Natural killer cell (primary cell): ENCODE data around the gene PGP. TPM values are rescaled to one million over a fixed set of nuclear protein-coding genes. Genes with fewer than 3 reads are reported as not detected.

Experiments
- ATAC-seq, 3 donors: fragments of 150-1000 bp in 2 of 3; fragments of 200-7000 bp in 1 of 3; cut with Tn5 transposase; 1 replicate in 1 of 3; 2 replicates in 2 of 3; pipeline ENCODE4 v1.10.0; 2021; ENCODE audit warnings: mild to moderate bottlenecking in 2 of 3, moderate library complexity in 2 of 3
- DNase-seq, 2 donors: peaks; one replicate each; pipeline versions ENCODE4 v3.0.0 to v3.0.0-alpha.2; 2013 to 2021; ENCODE audit warnings: mixed read lengths in 1 of 2
- H3K27ac ChIP-seq: one replicate; pipeline ENCODE4 v1.5.1; 2013; ENCODE audit warnings: mild to moderate bottlenecking, low read length
- H3K27me3 ChIP-seq: one replicate; pipeline ENCODE4 v1.6.1; 2013; ENCODE audit warnings: low read length; ENCODE audit not compliant: control insufficient read depth, insufficient read depth
- H3K36me3 ChIP-seq: one replicate; pipeline ENCODE4 v1.6.1; 2013; ENCODE audit warnings: low read length; ENCODE audit not compliant: control insufficient read depth, insufficient read depth
- H3K4me1 ChIP-seq: one replicate; pipeline ENCODE4 v1.6.1; 2013; ENCODE audit warnings: low read length; ENCODE audit not compliant: control insufficient read depth, insufficient read depth
- H3K4me3 ChIP-seq: one replicate; pipeline ENCODE4 v1.5.1; 2013; ENCODE audit warnings: low read length
- H3K9me3 ChIP-seq: one replicate; pipeline ENCODE4 v1.6.1; 2013; ENCODE audit warnings: low read length; ENCODE audit not compliant: control insufficient read depth, insufficient read depth
- H3K27ac Mint-ChIP-seq, 2 donors: one replicate each; pipeline ENCODE4 v1.8.0; 2022; ENCODE audit warnings: mild to moderate bottlenecking in 2 of 2, mixed read lengths in 2 of 2, moderate library complexity in 1 of 2
- H3K27me3 Mint-ChIP-seq, 2 donors: one replicate each; pipeline ENCODE4 v1.8.0; 2022; ENCODE audit warnings: low read depth in 2 of 2, mixed read lengths in 2 of 2
- H3K36me3 Mint-ChIP-seq: one replicate; pipeline ENCODE4 v1.8.0; 2022; ENCODE audit warnings: mixed read lengths
- H3K4me1 Mint-ChIP-seq, 2 donors: one replicate each; pipeline ENCODE4 v1.8.0; 2022; ENCODE audit warnings: mixed read lengths in 2 of 2
- H3K4me3 Mint-ChIP-seq: one replicate; pipeline ENCODE4 v1.8.0; 2022; ENCODE audit warnings: mild to moderate bottlenecking, moderate library complexity, mixed read lengths
- H3K9me3 Mint-ChIP-seq, 2 donors: one replicate each; pipeline ENCODE4 v1.8.0; 2022; ENCODE audit warnings: mixed read lengths in 2 of 2
- CTCF ChIP-seq: fragments of 200-600 bp; IDR thresholded peaks from one replicate; pipeline ENCODE4 v1.8.0; 2022; ENCODE audit warnings: antibody characterized with exemption
- WGBS: methylation state at CpG from one replicate; pipeline ENCODE4 v1.1.7; 2013; ENCODE audit warnings: missing lambda C conversion rate; ENCODE audit not compliant: insufficient coverage; 5-methylcytosine and 5-hydroxymethylcytosine counted together
- intact Hi-C: fragments of 100-400 bp; cut with micrococcal nuclease; formaldehyde crosslinking; loops from one replicate; pipeline ENCODE4 v1.14.2; 2022
- total RNA-seq, 4 donors: library from RNA; stranded (reverse); fragments of 120-200 nt in 1 of 4; gene quantifications; one replicate each; pipeline versions ENCODE4 v1.2.3 to v1.2.4, GENCODE V29; 2013 to 2022

PGP gene
- total RNA-seq, 3 donors from 2014 or later (not counting 1 experiment from before 2014, with no cell fraction given), result 9.7 to 12.8 (median 12.4) TPM

GRCh38 chr16:2207872-2208271, 6.8 kb downstream of the PGP start:
- no peaks in the 10 kb centered on the region for H3K9me3 Mint-ChIP-seq
- Histone ChIP-seq H3K4me3 (no peak overlapping the region), H3K4me1 (peaks cover 28% of the 10 kb centered on the region), H3K9me3 (no peaks in the 10 kb centered on the region), H3K27ac (no peak overlapping the region), H3K27me3 (no peaks in the 10 kb centered on the region), H3K36me3 (peaks cover 31% of the 10 kb centered on the region)
- H3K27ac Mint-ChIP-seq, result peak overlapping the region in 1 of 2 donors; percentile 76
- no peaks in the 10 kb centered on the region for H3K27me3 Mint-ChIP-seq
- DNase-seq (no peak), ATAC-seq (no peak)
- no peaks in the 10 kb centered on the region for H3K36me3 Mint-ChIP-seq
- H3K4me1 Mint-ChIP-seq, result peaks cover 19 to 36% of the 10 kb centered on the region in 2 donors
- TF ChIP-seq CTCF, result no peak
- H3K4me3 Mint-ChIP-seq, result peak overlapping the region; percentile 67
- intact Hi-C loops, result no loop called here
- 94% methylated on average over 9 of the region's 9 CpGs for WGBS

GRCh38 chr16:2206780-2207433, 7.7 kb downstream of the PGP start:
- TF ChIP-seq CTCF, result no peak
- H3K9me3 ChIP-seq, result no peaks in the 10 kb centered on the region
- H3K36me3 ChIP-seq, result peaks cover 26% of the 10 kb centered on the region
- peak overlapping the region; percentile 80 to 88 for H3K27ac Mint-ChIP-seq
- H3K27me3 ChIP-seq, result no peaks in the 10 kb centered on the region
- H3K36me3 Mint-ChIP-seq, result no peaks in the 10 kb centered on the region
- H3K4me1 Mint-ChIP-seq, result peaks cover 19 to 32% of the 10 kb centered on the region in 2 donors
- no peak for DNase-seq
- 97% methylated on average over 23 of the region's 23 CpGs for WGBS
- peak overlapping the region; percentile 6 for H3K4me3 Mint-ChIP-seq
- no peaks in the 10 kb centered on the region for H3K9me3 Mint-ChIP-seq
- intact Hi-C loops, result no loop called here
- no peak overlapping the region for H3K27ac ChIP-seq
- H3K4me3 ChIP-seq, result no peak overlapping the region
- H3K4me1 ChIP-seq, result peaks cover 19% of the 10 kb centered on the region
- peaks cover 0 to 3% of the 10 kb centered on the region in 2 donors for H3K27me3 Mint-ChIP-seq
- ATAC-seq, result no peak

GRCh38 chr16:2206420-2206779, 8.2 kb downstream of the PGP start:
- peaks cover 19 to 28% of the 10 kb centered on the region in 2 donors for H3K4me1 Mint-ChIP-seq
- H3K9me3 Mint-ChIP-seq, result no peaks in the 10 kb centered on the region
- DNase-seq (no peak), ATAC-seq (no peak)
- H3K9me3 ChIP-seq, result no peaks in the 10 kb centered on the region
- TF ChIP-seq CTCF, result no peak
- no peaks in the 10 kb centered on the region for H3K36me3 Mint-ChIP-seq
- H3K27me3 Mint-ChIP-seq, result peaks cover 0 to 3% of the 10 kb centered on the region in 2 donors
- no peaks in the 10 kb centered on the region for H3K27me3 ChIP-seq
- intact Hi-C loops, result no loop called here
- H3K36me3 ChIP-seq, result peaks cover 26% of the 10 kb centered on the region
- peak overlapping the region; percentile 95 for H3K27ac ChIP-seq
- peak overlapping the region; percentile 80 to 88 for H3K27ac Mint-ChIP-seq
- H3K4me1 ChIP-seq, result peaks cover 19% of the 10 kb centered on the region
- H3K4me3 ChIP-seq, result peak overlapping the region; percentile 88
- 90% methylated on average over 18 of the region's 18 CpGs for WGBS
- peak overlapping the region; percentile 91 for H3K4me3 Mint-ChIP-seq

- intact Hi-C loops, result no loop called here
- H3K27ac Mint-ChIP-seq, result peak overlapping the region; percentile 80 to 88
- Histone ChIP-seq H3K27me3 (no peaks in the 10 kb centered on the region), H3K4me3 (peak overlapping the region; percentile 88), H3K4me1 (peaks cover 19% of the 10 kb centered on the region), H3K27ac (peak overlapping the region; percentile 95), H3K9me3 (no peaks in the 10 kb centered on the region), H3K36me3 (peaks cover 26% of the 10 kb centered on the region)
- no peak for DNase-seq
- ATAC-seq, result no peak
- H3K4me1 Mint-ChIP-seq, result peaks cover 19 to 28% of the 10 kb centered on the region in 2 donors
- no peaks in the 10 kb centered on the region for H3K36me3 Mint-ChIP-seq
- peaks cover 0 to 3% of the 10 kb centered on the region in 2 donors for H3K27me3 Mint-ChIP-seq
- 20% methylated on average over 16 of the region's 16 CpGs for WGBS
- H3K9me3 Mint-ChIP-seq, result no peaks in the 10 kb centered on the region
- no peak for TF ChIP-seq CTCF
- H3K4me3 Mint-ChIP-seq, result peak overlapping the region; percentile 91
Observed at GRCh38 chr16:2205967-2206313, 8.7 kb downstream of the PGP start.
